Tibial nerve (tissue), 4 donors: Measurements from ENCODE around the gene CALD1.

Source experiments
- EP300 ChIP-seq, 2 donors: sonication (generic); formaldehyde crosslinking; IDR thresholded peaks; one replicate each; pipeline ENCODE4 v1.6.1; 2017; ENCODE audit warnings: antibody characterized with exemption in 2 of 2, mild to moderate bottlenecking in 1 of 2
- POLR2A ChIP-seq, 2 donors: fragments of 450-650 bp; IDR thresholded peaks; one replicate each; pipeline ENCODE4 v1.6.1; 2017; ENCODE audit warnings: antibody characterized with exemption in 2 of 2, mild to moderate bottlenecking in 2 of 2, moderate library complexity in 2 of 2
- TF ChIP-seq, protein P1 (sequence below), 5 experiments: fragments of 200-600 bp in 3 of 5; fragments of 450-650 bp in 2 of 5; sonication (generic) in 3 of 5; IDR thresholded peaks; one replicate each; pipeline ENCODE4 v1.5.1; 2016 to 2019; ENCODE audit warnings: antibody characterized with exemption in 5 of 5, mild to moderate bottlenecking in 3 of 5, moderate library complexity in 2 of 5

DNA sequence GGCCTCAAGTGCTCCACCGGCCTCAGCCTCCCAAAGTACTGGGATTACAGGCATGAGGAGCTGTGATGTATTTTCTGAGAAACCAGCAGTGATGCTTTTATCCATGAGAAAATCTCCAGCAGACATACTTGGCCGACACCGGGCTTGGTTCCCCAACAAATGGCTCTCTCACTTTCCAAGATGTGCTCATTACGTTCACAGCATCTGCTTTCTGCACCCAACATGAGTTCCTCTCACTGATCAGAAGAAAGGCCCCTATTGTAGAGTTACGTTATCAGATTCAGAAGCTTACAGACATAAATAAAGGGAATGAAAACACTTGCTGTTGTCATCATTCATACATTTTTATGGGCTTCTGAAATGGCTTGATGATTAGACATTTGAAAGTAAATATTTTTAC is 95.0 kb downstream of the CALD1 start:
- TF ChIP-seq, protein P1, sequence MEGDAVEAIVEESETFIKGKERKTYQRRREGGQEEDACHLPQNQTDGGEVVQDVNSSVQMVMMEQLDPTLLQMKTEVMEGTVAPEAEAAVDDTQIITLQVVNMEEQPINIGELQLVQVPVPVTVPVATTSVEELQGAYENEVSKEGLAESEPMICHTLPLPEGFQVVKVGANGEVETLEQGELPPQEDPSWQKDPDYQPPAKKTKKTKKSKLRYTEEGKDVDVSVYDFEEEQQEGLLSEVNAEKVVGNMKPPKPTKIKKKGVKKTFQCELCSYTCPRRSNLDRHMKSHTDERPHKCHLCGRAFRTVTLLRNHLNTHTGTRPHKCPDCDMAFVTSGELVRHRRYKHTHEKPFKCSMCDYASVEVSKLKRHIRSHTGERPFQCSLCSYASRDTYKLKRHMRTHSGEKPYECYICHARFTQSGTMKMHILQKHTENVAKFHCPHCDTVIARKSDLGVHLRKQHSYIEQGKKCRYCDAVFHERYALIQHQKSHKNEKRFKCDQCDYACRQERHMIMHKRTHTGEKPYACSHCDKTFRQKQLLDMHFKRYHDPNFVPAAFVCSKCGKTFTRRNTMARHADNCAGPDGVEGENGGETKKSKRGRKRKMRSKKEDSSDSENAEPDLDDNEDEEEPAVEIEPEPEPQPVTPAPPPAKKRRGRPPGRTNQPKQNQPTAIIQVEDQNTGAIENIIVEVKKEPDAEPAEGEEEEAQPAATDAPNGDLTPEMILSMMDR (IDR thresholded peaks at IDR 0.05) = no peak
- TF ChIP-seq POLR2A (IDR thresholded peaks at IDR 0.05) (no peak), EP300 (IDR thresholded peaks at IDR 0.05) (no peak)
